ENCODE measurements around the gene SNHG17.
"Not testable (repeated sequence)": the region's sequence is repeated elsewhere in the genome, so short reads cannot be mapped to it uniquely, and the experiment has no call there.

The SNHG17 gene

DNA sequence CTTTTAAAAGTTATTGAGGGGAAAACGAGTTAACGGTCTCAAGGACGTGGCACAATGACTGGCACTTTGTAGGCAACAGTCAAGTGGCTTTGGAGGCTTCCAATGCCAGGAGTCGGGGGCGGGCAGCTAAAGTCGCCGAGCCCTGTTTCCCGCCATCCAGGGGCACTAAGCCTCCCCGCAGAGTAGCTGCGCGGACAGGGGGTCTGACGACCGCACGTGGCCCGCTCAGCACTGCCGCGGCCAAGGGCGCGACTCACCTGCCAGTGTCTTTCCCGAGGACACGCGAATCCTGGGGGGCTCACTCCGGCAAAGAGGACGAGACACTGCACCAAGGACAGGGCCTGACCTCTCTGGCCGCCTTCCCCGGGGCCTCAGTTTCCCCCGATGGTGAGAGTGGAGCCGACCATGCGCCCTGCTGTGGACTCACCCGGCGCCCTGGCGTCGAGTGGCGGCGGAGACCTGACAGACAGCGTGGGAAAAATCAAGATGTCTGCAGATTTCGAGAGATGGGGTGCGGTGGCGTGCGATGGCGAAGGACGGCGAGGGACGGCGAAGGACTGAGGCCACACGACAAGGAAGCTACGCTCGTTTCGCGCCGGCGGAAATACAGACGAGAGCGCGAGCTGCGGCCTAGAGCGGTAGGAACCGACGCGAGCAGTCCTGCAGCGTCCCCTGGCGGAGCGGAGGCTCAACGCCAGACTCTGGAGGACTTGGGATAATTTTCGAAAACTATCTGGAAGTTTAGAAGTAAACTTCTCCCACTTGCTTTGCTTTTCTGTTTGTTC lies at the start of gene SNHG17:
SNHG17 (minus strand) TSS at position 559 of the 785 bp plus-strand sequence.
- DNase-seq (ENCODE audit: low read depth in 3 of 3), result peak; percentile 80 to 85 (median 84)

- no peak for DNase-seq (ENCODE audit: low read depth in 3 of 3)
These were observed 44.5 kb upstream of the SNHG17 start for GRCh38 chr20:38479596-38479995.

DNA sequence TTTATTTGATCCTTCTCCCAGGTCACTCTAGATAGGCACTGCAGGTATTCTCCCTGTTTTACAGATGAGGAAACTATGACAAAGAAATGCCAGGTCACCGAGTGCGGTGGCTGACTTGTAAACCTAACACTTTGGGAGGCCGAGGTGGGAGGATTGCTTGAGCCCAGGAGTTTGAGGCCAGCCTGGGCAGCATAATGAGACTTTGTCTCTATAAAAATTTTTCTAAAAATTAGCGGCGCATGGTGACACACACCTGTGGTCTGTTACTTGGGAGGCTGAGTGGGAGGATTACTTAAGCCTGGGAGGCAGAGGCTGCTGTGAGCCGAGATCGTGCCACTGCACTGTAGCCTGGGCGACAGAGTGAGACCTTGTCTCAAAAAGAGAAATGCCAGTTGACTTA lies 42.6 kb upstream of the SNHG17 start:
- DNase-seq (ENCODE audit: low read depth in 3 of 3), result no peak

- no peak for DNase-seq (ENCODE audit: low read depth in 3 of 3)
These were observed 38.3 kb upstream of the SNHG17 start for GRCh38 chr20:38473367-38473795.

GRCh38 chr20:38472513-38473366 lies 37.6 kb upstream of the SNHG17 start, which contains the start of gene RALGAPB:
TSS of gene RALGAPB (plus strand) at chr20:38472843. CDS start at chr20:38488433, 15,590 bp downstream.
- peak; percentile 95 to 98 (median 96) for DNase-seq (ENCODE audit: low read depth in 3 of 3)

DNA sequence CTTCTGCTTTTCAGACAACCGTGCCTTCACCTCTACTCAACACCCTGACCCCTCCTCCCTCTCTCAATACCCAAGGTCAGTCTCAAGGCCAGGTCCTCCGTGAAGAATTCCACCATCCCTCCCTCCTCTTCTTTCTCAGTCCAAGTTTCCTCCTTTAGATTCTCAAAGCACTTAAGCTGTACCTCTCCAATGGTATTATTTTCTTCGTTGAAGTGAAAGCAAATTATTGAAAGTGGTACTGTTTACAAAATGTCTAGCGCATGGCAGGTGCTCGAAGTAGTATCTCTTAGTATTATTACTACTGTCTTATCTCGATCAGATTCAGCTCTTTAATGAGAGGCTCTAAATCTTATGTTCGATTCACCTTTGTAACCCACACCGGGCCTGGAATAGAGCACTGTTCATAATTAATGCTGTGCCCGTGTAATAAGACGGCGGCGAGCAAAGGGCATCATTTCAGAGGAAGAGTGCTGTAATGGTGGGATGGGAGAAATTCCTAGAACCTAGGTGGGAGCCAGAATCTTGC lies 36.9 kb upstream of the SNHG17 start:
- no peak for DNase-seq (ENCODE audit: low read depth in 3 of 3)

GRCh38 chr20:38471245-38471644 lies 36.1 kb upstream of the SNHG17 start:
- DNase-seq (ENCODE audit: low read depth in 3 of 3), result no peak

DNA sequence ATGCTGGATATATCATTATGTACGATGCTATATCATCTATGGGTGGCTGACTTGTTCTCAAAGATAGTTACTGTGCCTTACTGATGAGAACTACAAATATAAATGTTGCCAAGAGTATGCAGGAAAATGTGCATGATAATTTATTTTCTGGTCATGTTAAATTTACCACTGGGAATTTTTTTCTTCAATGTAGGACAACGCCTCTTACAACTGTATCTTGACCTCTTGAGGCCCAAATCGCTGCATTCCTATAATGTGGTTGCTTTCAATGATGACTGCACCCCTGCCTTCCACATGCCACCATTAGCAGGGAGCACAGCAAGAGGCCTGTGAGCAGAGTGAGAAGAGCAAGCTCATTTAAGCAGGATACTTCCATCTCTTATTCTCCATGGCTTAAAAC lies 31.9 kb upstream of the SNHG17 start:
- no peak for DNase-seq (ENCODE audit: low read depth in 3 of 3)

DNA sequence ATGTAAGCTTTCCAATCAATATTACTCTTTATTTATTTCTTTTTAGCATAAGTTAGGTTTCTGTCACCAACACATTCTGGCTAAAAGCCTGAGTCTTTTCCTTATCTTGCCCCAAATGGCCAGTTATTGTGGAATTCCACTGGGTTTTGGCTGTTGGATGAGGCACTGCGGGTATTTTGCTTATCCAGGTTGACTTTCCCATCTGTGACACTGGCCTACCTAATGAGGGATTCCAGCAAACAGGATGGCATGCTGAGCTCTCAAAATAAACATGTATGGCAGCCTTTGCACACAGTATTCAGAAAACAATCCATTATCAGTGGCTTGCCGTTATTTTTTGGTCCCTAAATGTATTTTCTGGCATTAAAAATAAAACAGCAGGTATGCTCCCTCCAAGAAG lies 31.0 kb upstream of the SNHG17 start:
- DNase-seq (ENCODE audit: low read depth in 3 of 3), result no peak

DNA sequence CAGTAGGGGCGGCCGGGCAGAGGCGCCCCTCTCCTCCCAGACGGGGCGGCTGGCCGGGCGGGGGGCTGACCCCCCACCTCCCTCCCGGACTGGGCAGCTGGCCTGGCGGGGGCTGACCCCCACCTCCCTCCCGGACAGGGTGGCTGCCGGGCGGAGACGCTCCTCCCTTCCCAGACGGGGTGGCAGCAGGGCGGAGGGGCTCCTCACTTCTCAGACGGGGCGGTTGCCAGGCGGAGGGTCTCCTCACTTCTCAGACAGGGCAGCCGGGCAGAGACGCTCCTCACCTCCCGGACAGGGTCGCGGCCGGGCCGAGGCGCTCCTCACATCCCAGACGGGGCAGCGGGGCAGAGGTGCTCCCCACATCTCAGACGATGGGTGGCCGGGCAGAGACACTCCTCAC lies 26.4 kb upstream of the SNHG17 start:
- not testable (repeated sequence) for DNase-seq (ENCODE audit: low read depth in 3 of 3)

DNA sequence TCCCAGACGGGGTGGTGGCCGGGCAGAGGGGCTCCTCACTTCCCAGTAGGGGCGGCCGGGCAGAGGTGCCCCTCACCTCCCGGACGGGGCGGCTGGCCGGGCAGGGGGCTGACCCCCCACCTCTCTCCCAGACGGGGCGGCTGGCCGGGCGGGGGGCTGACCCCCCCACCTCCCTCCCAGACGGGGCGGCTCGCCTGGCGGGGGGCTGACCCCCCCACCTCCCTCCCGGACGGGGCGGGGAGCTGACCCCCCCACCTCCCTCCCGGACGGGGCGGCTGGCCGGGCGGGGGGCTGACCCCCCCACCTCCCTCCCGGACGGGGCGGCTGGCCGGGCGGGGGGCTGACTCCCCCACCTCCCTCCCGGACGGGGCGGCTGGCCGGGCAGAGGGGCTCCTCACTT lies 26.0 kb upstream of the SNHG17 start:
- DNase-seq (ENCODE audit: low read depth in 3 of 3), result not testable (repeated sequence)

DNA sequence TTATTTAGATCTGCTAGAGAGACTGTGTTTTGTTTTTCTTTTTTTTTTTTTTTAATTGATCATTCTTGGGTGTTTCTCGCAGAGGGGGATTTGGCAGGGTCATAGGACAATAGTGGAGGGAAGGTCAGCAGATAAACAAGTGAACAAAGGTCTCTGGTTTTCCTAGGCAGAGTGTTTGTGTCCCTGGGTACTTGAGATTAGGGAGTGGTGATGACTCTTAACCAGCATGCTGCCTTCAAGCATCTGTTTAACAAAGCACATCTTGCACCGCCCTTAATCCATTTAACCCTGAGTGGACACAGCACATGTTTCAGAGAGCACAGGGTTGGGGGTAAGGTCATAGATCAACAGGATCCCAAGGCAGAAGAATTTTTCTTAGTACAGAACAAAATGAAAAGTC lies 25.5 kb upstream of the SNHG17 start:
- DNase-seq (ENCODE audit: low read depth in 3 of 3), result not testable (repeated sequence)

- no peak for DNase-seq (ENCODE audit: low read depth in 3 of 3)
These were observed 25.0 kb upstream of the SNHG17 start for GRCh38 chr20:38460040-38460623.

DNA sequence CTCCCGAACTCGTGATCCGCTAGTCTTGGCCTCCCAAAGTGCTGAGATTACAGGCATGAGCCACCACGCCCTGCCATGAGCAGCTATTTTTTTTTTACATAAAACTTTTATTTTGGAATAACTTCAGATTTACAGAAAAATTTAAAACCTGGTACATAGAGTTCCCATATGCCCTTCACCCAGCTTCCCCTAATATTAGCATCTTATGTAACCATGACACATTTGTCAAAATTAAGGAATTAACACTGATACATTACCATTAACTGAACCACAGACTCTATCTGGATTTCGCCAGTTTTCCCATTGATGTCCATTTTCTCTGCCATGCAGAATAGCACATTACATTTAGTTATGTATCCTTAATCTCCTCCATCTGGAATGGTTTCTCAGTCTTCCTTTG lies 23.2 kb upstream of the SNHG17 start:
- no peak for DNase-seq (ENCODE audit: low read depth in 3 of 3)

- no peak for DNase-seq (ENCODE audit: low read depth in 3 of 3)
These were observed 19.7 kb upstream of the SNHG17 start for GRCh38 chr20:38454556-38455473.

GRCh38 chr20:38453941-38454340 lies 18.8 kb upstream of the SNHG17 start:
- no peak for DNase-seq (ENCODE audit: low read depth in 3 of 3)

- no peak for DNase-seq (ENCODE audit: low read depth in 3 of 3)
These were observed 17.9 kb upstream of the SNHG17 start for GRCh38 chr20:38452880-38453624.

DNA sequence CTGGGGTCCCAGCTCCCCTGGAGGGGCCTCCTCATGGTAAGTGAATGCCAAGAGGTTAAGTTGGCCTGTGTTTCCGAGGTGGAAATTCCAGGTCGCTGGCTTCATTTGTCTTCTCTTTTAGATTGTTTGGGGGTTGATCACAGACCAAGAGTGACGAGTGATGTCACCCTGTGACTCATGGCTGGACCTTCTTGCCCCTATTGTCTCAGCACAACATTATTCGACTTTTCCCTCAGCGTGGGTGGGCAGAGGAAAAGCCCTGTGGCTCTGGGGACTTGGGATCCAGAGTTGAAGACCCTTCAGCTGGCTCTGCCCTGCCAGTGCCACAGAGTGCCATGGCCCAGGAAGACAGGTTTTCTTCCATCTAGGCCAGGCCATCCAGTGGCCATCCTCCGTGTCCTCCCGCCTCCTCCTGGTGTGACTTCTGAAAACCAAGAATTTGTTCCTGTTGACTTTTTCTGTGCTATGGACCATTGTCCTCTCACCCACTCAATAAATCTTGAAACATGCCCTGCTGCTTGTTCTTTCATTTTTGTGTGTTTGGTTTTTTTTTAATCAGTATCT lies 15.4 kb upstream of the SNHG17 start:
- no peak for DNase-seq (ENCODE audit: low read depth in 3 of 3)

DNA sequence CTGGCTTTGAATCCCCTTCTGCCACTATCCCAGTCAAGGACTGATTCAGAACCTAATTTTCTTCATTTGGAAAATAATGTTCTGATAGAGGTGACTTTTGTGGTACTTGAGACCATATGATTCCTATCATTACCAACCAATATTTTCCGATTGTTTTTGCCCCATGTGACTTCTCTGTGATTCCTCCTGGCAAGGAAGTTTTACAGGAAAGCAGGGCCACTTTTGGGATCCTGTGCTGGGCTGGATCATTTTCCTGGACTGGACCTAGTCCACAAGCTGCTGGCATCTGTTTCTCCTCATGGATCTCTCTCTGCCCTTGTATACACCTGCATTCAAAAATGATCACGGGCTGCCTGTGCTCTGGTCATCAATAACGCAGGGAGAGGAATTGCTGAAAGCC lies 13.9 kb upstream of the SNHG17 start:
- DNase-seq (ENCODE audit: low read depth in 3 of 3), result no peak

Data from stimulated activated CD4-positive, alpha-beta T cell treated with anti-CD3 and anti-CD28 coated beads, TNF-alpha, amount 100 ng/mL, for 24 hours (primary cell).